ENCODE measurements around the gene SMAD4. TPM values are rescaled to one million over a fixed set of nuclear protein-coding genes. Genes with fewer than 3 reads are reported as not detected.

The SMAD4 gene
- total RNA-seq, 1 donor = 110 TPM

GRCh38 chr18:51078026-51078425 is 48.0 kb downstream of the SMAD4 start:
- H3K4me3 ChIP-seq (ENCODE audit: low read depth, low read length) = no peak overlapping the region
- TF ChIP-seq, protein P1, sequence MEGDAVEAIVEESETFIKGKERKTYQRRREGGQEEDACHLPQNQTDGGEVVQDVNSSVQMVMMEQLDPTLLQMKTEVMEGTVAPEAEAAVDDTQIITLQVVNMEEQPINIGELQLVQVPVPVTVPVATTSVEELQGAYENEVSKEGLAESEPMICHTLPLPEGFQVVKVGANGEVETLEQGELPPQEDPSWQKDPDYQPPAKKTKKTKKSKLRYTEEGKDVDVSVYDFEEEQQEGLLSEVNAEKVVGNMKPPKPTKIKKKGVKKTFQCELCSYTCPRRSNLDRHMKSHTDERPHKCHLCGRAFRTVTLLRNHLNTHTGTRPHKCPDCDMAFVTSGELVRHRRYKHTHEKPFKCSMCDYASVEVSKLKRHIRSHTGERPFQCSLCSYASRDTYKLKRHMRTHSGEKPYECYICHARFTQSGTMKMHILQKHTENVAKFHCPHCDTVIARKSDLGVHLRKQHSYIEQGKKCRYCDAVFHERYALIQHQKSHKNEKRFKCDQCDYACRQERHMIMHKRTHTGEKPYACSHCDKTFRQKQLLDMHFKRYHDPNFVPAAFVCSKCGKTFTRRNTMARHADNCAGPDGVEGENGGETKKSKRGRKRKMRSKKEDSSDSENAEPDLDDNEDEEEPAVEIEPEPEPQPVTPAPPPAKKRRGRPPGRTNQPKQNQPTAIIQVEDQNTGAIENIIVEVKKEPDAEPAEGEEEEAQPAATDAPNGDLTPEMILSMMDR (IDR thresholded peaks at IDR 0.05; ENCODE audit: insufficient read depth, low read depth, low read length) = no peak
- DNase-seq (ENCODE audit: low read depth) = no peak

- no peak overlapping the region for H3K4me3 ChIP-seq (ENCODE audit: low read depth, low read length)
- DNase-seq (ENCODE audit: low read depth) = peak; percentile 37
- TF ChIP-seq, protein P1 (IDR thresholded peaks at IDR 0.05; ENCODE audit: insufficient read depth, low read depth, low read length) = no peak
Measured at GRCh38 chr18:51082571-51083267, 52.7 kb downstream of the SMAD4 start.

DNA sequence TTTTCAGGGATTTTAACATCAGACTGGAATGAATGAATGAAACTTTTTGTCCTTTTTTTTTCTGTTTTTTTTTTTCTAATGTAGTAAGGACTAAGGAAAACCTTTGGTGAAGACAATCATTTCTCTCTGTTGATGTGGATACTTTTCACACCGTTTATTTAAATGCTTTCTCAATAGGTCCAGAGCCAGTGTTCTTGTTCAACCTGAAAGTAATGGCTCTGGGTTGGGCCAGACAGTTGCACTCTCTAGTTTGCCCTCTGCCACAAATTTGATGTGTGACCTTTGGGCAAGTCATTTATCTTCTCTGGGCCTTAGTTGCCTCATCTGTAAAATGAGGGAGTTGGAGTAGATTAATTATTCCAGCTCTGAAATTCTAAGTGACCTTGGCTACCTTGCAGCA is 53.4 kb downstream of the SMAD4 start:
- no peak for DNase-seq (ENCODE audit: low read depth)
- TF ChIP-seq, protein P1 (IDR thresholded peaks at IDR 0.05; ENCODE audit: insufficient read depth, low read depth, low read length) = no peak

DNA sequence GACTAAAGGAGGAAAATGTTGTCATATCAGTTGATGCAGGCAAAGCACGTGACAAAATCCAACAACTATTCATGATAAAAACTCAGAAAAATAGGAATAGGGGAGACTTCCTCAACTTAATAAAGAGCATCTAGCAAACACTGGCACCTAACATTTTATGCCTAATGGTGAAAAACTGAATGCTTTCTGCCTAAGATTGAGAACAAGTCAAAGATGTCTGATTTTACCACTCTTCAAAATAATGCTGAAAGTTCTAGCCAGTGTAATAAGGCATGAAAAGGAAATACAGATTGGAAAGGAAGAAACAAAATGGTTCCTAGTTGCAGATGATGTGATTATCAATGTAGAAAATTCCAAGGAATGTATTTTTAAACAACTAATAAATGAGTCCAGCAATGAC is 58.4 kb downstream of the SMAD4 start:
- DNase-seq (ENCODE audit: low read depth) = no peak
- H3K4me3 ChIP-seq (ENCODE audit: low read depth, low read length) = no peak overlapping the region
- TF ChIP-seq, protein P1 (IDR thresholded peaks at IDR 0.05; ENCODE audit: insufficient read depth, low read depth, low read length) = no peak

More for the DNA sequence above, 53.4 kb downstream of the SMAD4 start:
- no peak overlapping the region for H3K4me3 ChIP-seq (ENCODE audit: low read depth, low read length)

GRCh38 chr18:51089691-51090090 is 59.7 kb downstream of the SMAD4 start:
- peak; percentile 35 for DNase-seq (ENCODE audit: low read depth)
- H3K4me3 ChIP-seq (ENCODE audit: low read depth, low read length) = no peak overlapping the region
- TF ChIP-seq, protein P1 (IDR thresholded peaks at IDR 0.05; ENCODE audit: insufficient read depth, low read depth, low read length) = no peak

- DNase-seq (ENCODE audit: low read depth) = no peak
Measured at GRCh38 chr18:51091270-51091669, 61.3 kb downstream of the SMAD4 start.

More at GRCh38 chr18:51091270-51091669, 61.3 kb downstream of the SMAD4 start:
- TF ChIP-seq, protein P1 (IDR thresholded peaks at IDR 0.05; ENCODE audit: insufficient read depth, low read depth, low read length) = no peak
- no peak overlapping the region for H3K4me3 ChIP-seq (ENCODE audit: low read depth, low read length)
